Trophoblast cell (in vitro differentiated cells and primary cell): Measurements from ENCODE around the gene EPHB2. TPM values are rescaled to one million over a fixed set of nuclear protein-coding genes. Genes with fewer than 3 reads are reported as not detected.

Source experiments
- DNase-seq, 2 donors: peaks; one replicate each; pipeline ENCODE4 v3.0.0-alpha.2; 2016
- H2AFZ ChIP-seq: 2 replicates; pipeline ENCODE4 v1.6.1; 2013; ENCODE audit warnings: low read length, moderate library complexity, mild to moderate bottlenecking; ENCODE audit not compliant: insufficient read depth, poor library complexity
- H2AK5ac ChIP-seq: 2 replicates; pipeline ENCODE4 v1.6.1; 2013; ENCODE audit warnings: mild to moderate bottlenecking, low read length
- H2BK120ac ChIP-seq: 2 replicates; pipeline ENCODE4 v1.6.1; 2013; ENCODE audit warnings: low read length, mild to moderate bottlenecking, moderate library complexity; ENCODE audit not compliant: insufficient read depth, poor library complexity
- H2BK12ac ChIP-seq: 2 replicates; pipeline ENCODE4 v1.6.1; 2013; ENCODE audit warnings: mild to moderate bottlenecking, low read length, moderate library complexity
- H2BK5ac ChIP-seq: 2 replicates; pipeline ENCODE4 v1.6.1; 2013; ENCODE audit warnings: low read length, low read depth, moderate library complexity, mild to moderate bottlenecking; ENCODE audit not compliant: poor library complexity
- H3K14ac ChIP-seq: 2 replicates; pipeline ENCODE4 v1.6.1; 2013; ENCODE audit warnings: mild to moderate bottlenecking, low read length
- H3K18ac ChIP-seq: 2 replicates; pipeline ENCODE4 v1.6.1; 2013; ENCODE audit warnings: mild to moderate bottlenecking, low read length
- H3K23ac ChIP-seq: 2 replicates; pipeline ENCODE4 v1.6.1; 2013; ENCODE audit warnings: low read length
- H3K27ac ChIP-seq: 2 replicates; pipeline ENCODE4 v1.5.1; 2013; ENCODE audit warnings: low read depth, mild to moderate bottlenecking, inconsistent platforms, low read length, moderate library complexity
- H3K27me3 ChIP-seq: 2 replicates; pipeline ENCODE4 v1.6.1; 2013; ENCODE audit warnings: inconsistent platforms, mild to moderate bottlenecking, low read length, moderate library complexity; ENCODE audit not compliant: insufficient read depth
- H3K36me3 ChIP-seq, 2 experiments: 1 replicate in 1 of 2; 2 replicates in 1 of 2; pipeline ENCODE4 v1.6.1; 2013; ENCODE audit warnings: low read length in 2 of 2, mild to moderate bottlenecking in 2 of 2, moderate library complexity in 1 of 2; ENCODE audit not compliant: insufficient read depth in 2 of 2, control insufficient read depth in 1 of 2
- H3K4ac ChIP-seq: 2 replicates; pipeline ENCODE4 v1.6.1; 2013; ENCODE audit warnings: low read depth, mild to moderate bottlenecking, low read length, moderate library complexity
- H3K4me1 ChIP-seq, 2 experiments: 1 replicate in 1 of 2; 2 replicates in 1 of 2; pipeline ENCODE4 v1.6.1; 2013; ENCODE audit warnings: low read length in 2 of 2, mild to moderate bottlenecking in 2 of 2, moderate library complexity in 1 of 2; ENCODE audit not compliant: insufficient read depth in 2 of 2, control insufficient read depth in 1 of 2
- H3K4me2 ChIP-seq: 2 replicates; pipeline ENCODE4 v1.6.1; 2013; ENCODE audit warnings: inconsistent platforms, mild to moderate bottlenecking, low read length, moderate library complexity
- H3K4me3 ChIP-seq: 2 replicates; pipeline ENCODE4 v1.5.1; 2013; ENCODE audit warnings: mild to moderate bottlenecking, low read depth, low read length, inconsistent platforms
- H3K79me1 ChIP-seq: one replicate; pipeline ENCODE4 v1.6.1; 2013; ENCODE audit warnings: low read length
- H3K79me2 ChIP-seq: 2 replicates; pipeline ENCODE4 v1.6.1; 2013; ENCODE audit warnings: low read length, mild to moderate bottlenecking; ENCODE audit not compliant: control insufficient read depth, insufficient read depth, poor library complexity
- H3K9ac ChIP-seq: 2 replicates; pipeline ENCODE4 v1.6.1; 2013; ENCODE audit warnings: mild to moderate bottlenecking, low read length
- H3K9me3 ChIP-seq: 2 replicates; pipeline ENCODE4 v1.6.1; 2013; ENCODE audit warnings: low read depth, mild to moderate bottlenecking, control low read depth, inconsistent platforms, low read length; ENCODE audit not compliant: insufficient read depth
- H4K12ac ChIP-seq: 2 replicates; pipeline ENCODE4 v1.6.1; 2013; ENCODE audit warnings: low read depth, mild to moderate bottlenecking, low read length, moderate library complexity
- H4K8ac ChIP-seq: 2 replicates; pipeline ENCODE4 v1.6.1; 2013; ENCODE audit warnings: low read depth, mild to moderate bottlenecking, low read length, moderate library complexity
- H4K91ac ChIP-seq: one replicate; pipeline ENCODE4 v1.6.1; 2013; ENCODE audit warnings: low read depth, mild to moderate bottlenecking, low read length, moderate library complexity
- WGBS: extraction: QIAGEN DNeasy Blood & Tissue Kit; methylation state at CpG from one replicate; pipeline ENCODE4 v1.1.7; 2013; ENCODE audit warnings: missing lambda C conversion rate; ENCODE audit not compliant: insufficient read length, insufficient coverage; ENCODE audit errors: extremely low coverage; 5-methylcytosine and 5-hydroxymethylcytosine counted together
- polyA plus RNA-seq: library from polyadenylated mRNA; stranded (reverse); fragments of 200-250 nt; gene quantifications from 2 replicates; pipeline ENCODE4 v1.2.3, GENCODE V29; 2013

The EPHB2 gene
- polyA plus RNA-seq = 0.74 and 0.85 TPM in 2 replicates

- H2AK5ac ChIP-seq = no peak within 1 kb of the TSS
- H2AFZ ChIP-seq = peak within 1 kb of the TSS; percentile 21
- no peak within 1 kb of the TSS for H4K12ac ChIP-seq
- H3K4me2 ChIP-seq = peak within 1 kb of the TSS; percentile 82
- no peak within 1 kb of the TSS for H2BK5ac ChIP-seq
- H3K23ac ChIP-seq = no peak within 1 kb of the TSS
- peaks cover 2% of the 10 kb centered on the region for H3K9me3 ChIP-seq
- H3K4me3 ChIP-seq = peak within 1 kb of the TSS; percentile 64
- no peaks in the 10 kb centered on the region for H3K36me3 ChIP-seq
- no peak within 1 kb of the TSS for H3K14ac ChIP-seq
- no peak within 1 kb of the TSS for H3K27ac ChIP-seq
- H3K9ac ChIP-seq = no peak within 1 kb of the TSS
- peaks cover 0 to 2% of the 10 kb centered on the region in 2 experiments for H3K4me1 ChIP-seq
- WGBS = no CpG with 5 or more reads among the region's 55 CpGs
- no peak within 1 kb of the TSS for H2BK120ac ChIP-seq
- H3K27me3 ChIP-seq = peaks cover 22% of the 10 kb centered on the region
- H4K91ac ChIP-seq = no peak within 1 kb of the TSS
- no peak within 1 kb of the TSS for H2BK12ac ChIP-seq
- H3K4ac ChIP-seq = no peak within 1 kb of the TSS
- H4K8ac ChIP-seq = no peak within 1 kb of the TSS
- no peaks in the 10 kb centered on the region for H3K79me1 ChIP-seq
- no peaks in the 10 kb centered on the region for H3K79me2 ChIP-seq
- no peak within 1 kb of the TSS for H3K18ac ChIP-seq
- peak; percentile 35 to 57 for DNase-seq
These were observed at the start of gene EPHB2 for GRCh38 chr1:22710701-22711049. Gene EPHB2, plus strand, starts transcription at chr1:22710839. Its CDS starts 144 bp downstream, at chr1:22710983.

GRCh38 chr1:22661880-22662279 lies 48.8 kb upstream of the EPHB2 start:
- Histone ChIP-seq H3K27ac (no peak overlapping the region), H2AFZ (no peak overlapping the region), H3K9me3 (no peaks in the 10 kb centered on the region), H3K4ac (no peak overlapping the region), H3K18ac (no peak overlapping the region), H4K91ac (no peak overlapping the region), H3K9ac (no peak overlapping the region), H3K27me3 (no peaks in the 10 kb centered on the region), H3K23ac (no peak overlapping the region), H4K8ac (no peak overlapping the region), H3K36me3 (no peaks in the 10 kb centered on the region), H2BK5ac (no peak overlapping the region), H3K79me2 (no peaks in the 10 kb centered on the region), H3K4me2 (no peak overlapping the region), H3K14ac (no peak overlapping the region), H2AK5ac (no peak overlapping the region), H3K79me1 (no peaks in the 10 kb centered on the region), H2BK120ac (no peak overlapping the region), H3K4me3 (no peak overlapping the region), H4K12ac (no peak overlapping the region), H2BK12ac (no peak overlapping the region), H3K4me1 (no peaks in the 10 kb centered on the region)
- WGBS = no CpG with 5 or more reads among the region's 2 CpGs
- DNase-seq = no peak

GRCh38 chr1:22662318-22662717 lies 48.3 kb upstream of the EPHB2 start:
- H3K27ac ChIP-seq = no peak overlapping the region
- no peak for DNase-seq
- no CpG with 5 or more reads among the region's 5 CpGs for WGBS

GRCh38 chr1:22662986-22663408 lies 47.6 kb upstream of the EPHB2 start:
- no peak overlapping the region for H3K4me2 ChIP-seq
- no peak overlapping the region for H3K27ac ChIP-seq
- H3K23ac ChIP-seq = no peak overlapping the region
- no peak for DNase-seq
- no CpG with 5 or more reads among the region's 8 CpGs for WGBS
- no peak overlapping the region for H4K91ac ChIP-seq
- H3K18ac ChIP-seq = no peak overlapping the region
- H3K9ac ChIP-seq = no peak overlapping the region
- no peaks in the 10 kb centered on the region for H3K4me1 ChIP-seq
- H2AK5ac ChIP-seq = no peak overlapping the region
- no peaks in the 10 kb centered on the region for H3K36me3 ChIP-seq
- no peak overlapping the region for H3K4me3 ChIP-seq
- no peak overlapping the region for H3K14ac ChIP-seq
- H4K8ac ChIP-seq = no peak overlapping the region
- H2BK12ac ChIP-seq = no peak overlapping the region
- no peaks in the 10 kb centered on the region for H3K27me3 ChIP-seq
- no peaks in the 10 kb centered on the region for H3K79me2 ChIP-seq
- no peaks in the 10 kb centered on the region for H3K9me3 ChIP-seq
- H2BK120ac ChIP-seq = no peak overlapping the region
- H4K12ac ChIP-seq = no peak overlapping the region
- H3K4ac ChIP-seq = no peak overlapping the region
- no peak overlapping the region for H2AFZ ChIP-seq
- no peaks in the 10 kb centered on the region for H3K79me1 ChIP-seq
- H2BK5ac ChIP-seq = no peak overlapping the region

More at GRCh38 chr1:22662318-22662717, 48.3 kb upstream of the EPHB2 start:
- Histone ChIP-seq H4K12ac (no peak overlapping the region), H3K18ac (no peak overlapping the region), H4K8ac (no peak overlapping the region), H2AFZ (no peak overlapping the region), H3K79me2 (no peaks in the 10 kb centered on the region), H3K23ac (no peak overlapping the region), H4K91ac (no peak overlapping the region), H3K4ac (no peak overlapping the region), H3K79me1 (no peaks in the 10 kb centered on the region), H2AK5ac (no peak overlapping the region), H3K36me3 (no peaks in the 10 kb centered on the region), H3K4me2 (no peak overlapping the region), H3K14ac (no peak overlapping the region), H2BK5ac (no peak overlapping the region), H3K9ac (no peak overlapping the region), H3K4me1 (no peaks in the 10 kb centered on the region), H3K27me3 (no peaks in the 10 kb centered on the region), H2BK120ac (no peak overlapping the region), H3K4me3 (no peak overlapping the region), H3K9me3 (no peaks in the 10 kb centered on the region), H2BK12ac (no peak overlapping the region)
